GM18508 (cell line): ENCODE data around the gene XIRP1.

Experiments used
- ATAC-seq: cut with Tn5 transposase; IDR thresholded peaks from one replicate; pipeline ENCODE4 v1.9.1; 2021; ENCODE audit warnings: moderate number of reproducible peaks; ENCODE audit not compliant: insufficient read depth, unreplicated experiment

The XIRP1 gene

DNA sequence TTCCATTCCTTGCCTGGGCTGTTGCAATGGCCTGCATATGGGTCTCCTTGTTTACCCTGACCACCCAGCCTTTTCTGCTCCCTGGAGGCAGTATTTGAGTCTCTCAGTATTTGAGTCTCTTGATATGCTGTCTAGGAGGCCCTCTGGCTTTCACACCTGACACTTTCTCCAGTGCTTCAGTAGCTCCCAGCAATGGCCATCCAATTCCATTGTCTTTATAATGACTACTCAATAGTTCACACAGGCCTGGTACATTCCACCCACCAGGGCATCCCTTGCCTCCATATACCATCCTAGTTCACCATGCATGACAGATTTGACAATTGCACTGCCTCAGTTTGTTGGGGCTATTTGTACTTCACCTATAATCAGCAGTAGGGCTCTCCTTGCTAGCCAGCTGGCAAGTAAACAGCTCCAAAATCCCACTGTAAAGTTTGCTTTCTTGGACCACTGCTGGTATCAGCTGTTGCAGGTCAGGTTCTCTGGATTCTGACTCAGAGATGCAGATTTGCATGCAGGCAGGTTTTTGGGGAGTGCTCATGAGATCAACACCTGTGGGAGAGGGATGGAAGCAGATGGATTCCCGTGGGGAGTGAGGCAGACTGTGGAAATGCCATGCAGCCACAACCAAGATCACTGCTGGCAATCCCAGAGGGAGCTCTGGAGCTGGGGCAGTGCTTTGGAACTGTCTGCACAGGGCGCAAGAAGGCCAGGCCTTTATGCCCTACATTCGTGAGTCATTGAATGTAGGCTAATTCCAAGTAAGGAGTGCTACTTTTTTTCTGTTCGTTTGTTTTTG is 19.1 kb upstream of the XIRP1 start:
- ATAC-seq: no peak

- no peak for ATAC-seq
Observed at GRCh38 chr3:39210078-39210477, 17.7 kb upstream of the XIRP1 start.

DNA sequence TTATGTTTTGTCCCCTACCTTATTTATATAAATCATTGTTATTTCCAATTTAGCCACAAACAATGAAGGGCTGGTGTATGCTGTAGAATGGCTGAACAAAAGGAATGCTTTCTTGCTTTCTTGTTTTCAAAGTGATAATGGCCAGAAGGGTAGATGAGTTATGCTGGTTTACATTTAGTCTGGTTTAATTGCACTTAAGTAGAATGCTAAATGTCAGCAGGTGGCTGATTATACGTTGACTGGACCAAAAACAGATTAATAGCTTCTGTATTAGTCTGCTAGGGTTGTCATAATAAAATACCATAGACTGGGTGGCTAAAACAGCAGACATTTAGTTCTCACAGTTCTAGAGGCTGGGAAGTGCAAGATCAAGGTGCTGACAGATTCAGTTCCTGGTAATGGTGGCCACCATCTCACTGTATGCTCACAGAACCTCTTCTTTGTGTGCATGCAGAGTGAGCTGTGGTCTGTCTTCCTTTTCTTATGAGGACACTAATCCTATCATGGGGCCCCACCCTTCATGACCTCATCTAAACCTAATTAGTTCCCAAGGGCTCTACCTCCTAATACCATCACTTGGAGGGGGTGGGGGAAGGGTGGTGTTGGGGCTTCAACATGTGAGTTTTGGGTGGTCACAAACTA is 17.1 kb upstream of the XIRP1 start:
- no peak for ATAC-seq

DNA sequence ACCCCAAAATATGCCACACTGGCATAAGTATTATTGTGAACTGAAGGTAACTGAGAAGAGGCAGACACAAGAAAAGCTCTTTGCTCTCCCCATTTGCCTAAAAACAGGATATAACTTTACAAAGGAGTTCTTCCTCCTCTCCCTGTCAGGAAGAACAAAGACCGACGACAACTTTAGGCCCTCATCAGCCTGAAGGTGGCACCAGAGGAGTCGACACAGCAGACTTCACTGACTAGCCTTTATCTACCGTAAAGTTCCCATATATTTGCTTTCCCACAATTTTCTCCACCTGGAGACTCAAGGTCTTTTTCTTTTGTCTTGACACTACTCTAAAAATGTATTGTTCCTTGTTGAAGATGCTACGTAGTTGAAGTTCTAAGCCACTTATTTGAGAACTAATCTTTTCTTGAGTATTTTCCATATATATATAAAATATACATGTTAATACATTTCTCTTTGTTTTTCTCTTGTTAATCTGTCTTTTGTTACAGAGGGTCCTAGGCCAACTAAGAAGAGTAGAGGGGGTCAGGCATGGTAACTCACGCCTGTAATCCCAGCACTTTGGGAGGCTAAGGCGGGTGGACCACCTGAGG is 16.2 kb upstream of the XIRP1 start:
- no peak for ATAC-seq

GRCh38 chr3:39207361-39208186 is 15.2 kb upstream of the XIRP1 start:
- ATAC-seq: no peak

- ATAC-seq: no peak
Observed at GRCh38 chr3:39205919-39206516, 13.6 kb upstream of the XIRP1 start.

- no peak for ATAC-seq
Observed at GRCh38 chr3:39205131-39205530, 12.7 kb upstream of the XIRP1 start.

GRCh38 chr3:39203860-39204259 is 11.5 kb upstream of the XIRP1 start:
- no peak for ATAC-seq

GRCh38 chr3:39203402-39203801 is 11.0 kb upstream of the XIRP1 start:
- no peak for ATAC-seq

DNA sequence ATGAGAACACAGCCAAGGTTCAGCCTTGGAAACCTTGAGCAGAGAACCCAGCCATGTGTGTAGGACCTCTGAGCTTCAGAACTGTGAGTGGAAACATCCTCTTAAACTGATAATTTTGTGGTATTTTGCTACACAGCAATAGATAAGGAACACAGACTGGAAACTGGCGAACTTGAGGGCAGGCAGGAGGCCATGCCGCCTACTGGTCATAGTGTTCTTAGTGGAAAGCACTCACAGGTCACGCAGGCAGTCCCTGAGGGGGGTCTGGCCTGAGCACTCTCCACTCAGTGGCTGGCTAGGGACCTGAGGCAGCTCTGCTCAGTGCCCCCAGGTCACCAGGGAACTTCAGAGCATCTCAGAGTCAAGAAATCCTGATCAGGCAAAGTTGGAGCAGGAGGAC is 9.7 kb upstream of the XIRP1 start:
- ATAC-seq: no peak

DNA sequence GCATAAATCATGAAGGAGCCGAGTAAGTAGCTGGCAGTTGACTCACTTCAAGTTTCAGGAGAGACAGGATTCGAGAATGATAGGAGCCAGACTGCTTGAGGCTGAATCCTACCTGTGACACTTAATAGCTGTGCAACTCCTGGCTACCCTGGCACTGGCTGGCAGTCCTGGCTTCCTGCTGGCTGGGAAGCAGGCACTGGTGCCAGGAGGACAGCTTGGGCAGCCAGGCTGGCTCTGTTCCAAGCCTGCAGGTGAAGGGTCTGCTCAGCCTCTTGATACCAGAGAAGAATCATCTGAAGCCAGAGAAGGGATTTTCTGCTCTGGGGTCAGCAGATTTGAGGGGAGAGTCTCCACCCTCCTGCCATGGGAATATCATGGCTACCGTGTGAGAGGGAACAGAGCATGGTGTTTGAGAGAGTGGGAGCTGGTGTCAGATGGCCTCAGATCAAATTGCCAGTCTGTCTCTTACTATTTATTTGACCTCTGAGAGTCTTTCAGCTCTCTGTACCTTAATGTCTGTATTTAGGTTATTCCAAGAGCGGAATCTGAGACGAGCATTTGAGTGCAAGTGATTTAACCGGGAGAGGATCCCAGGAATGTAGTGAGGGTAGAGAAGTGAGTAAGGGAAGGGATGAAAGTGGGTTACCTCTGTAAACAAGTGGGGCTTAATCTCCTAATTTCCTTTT is 4.4 kb upstream of the XIRP1 start:
- ATAC-seq: no peak

- ATAC-seq: no peak
Observed at GRCh38 chr3:39196034-39196433, 3.6 kb upstream of the XIRP1 start.

DNA sequence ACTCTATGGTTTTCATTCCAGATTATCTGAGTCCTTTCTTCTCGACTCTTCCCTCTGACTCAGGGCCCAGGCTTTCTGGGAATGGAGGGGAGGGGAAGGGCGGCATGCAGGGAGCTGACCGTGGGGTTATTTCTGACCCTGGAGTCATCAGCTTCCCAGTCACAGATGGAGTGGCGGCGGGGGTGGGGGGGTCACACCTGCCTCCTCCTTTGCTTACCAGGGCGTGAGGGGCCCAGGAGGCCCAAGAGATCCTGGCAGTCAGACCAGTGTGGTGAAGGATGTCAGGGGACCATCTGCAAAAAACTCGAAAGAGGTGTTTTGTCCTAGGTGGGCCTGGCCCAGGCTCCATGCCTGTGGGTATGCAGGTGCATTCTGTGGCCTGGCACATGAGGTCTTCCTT is 996 bp upstream of the XIRP1 start:
- no peak for ATAC-seq

GRCh38 chr3:39191773-39192172 is 622 bp downstream of the XIRP1 start:
- no peak for ATAC-seq

- ATAC-seq: no peak
Observed at GRCh38 chr3:39191111-39191510, 1.3 kb downstream of the XIRP1 start.

GRCh38 chr3:39190281-39191025 is 1.9 kb downstream of the XIRP1 start:
- ATAC-seq: no peak

- ATAC-seq: no peak
Observed at GRCh38 chr3:39189959-39190269, 2.5 kb downstream of the XIRP1 start.

DNA sequence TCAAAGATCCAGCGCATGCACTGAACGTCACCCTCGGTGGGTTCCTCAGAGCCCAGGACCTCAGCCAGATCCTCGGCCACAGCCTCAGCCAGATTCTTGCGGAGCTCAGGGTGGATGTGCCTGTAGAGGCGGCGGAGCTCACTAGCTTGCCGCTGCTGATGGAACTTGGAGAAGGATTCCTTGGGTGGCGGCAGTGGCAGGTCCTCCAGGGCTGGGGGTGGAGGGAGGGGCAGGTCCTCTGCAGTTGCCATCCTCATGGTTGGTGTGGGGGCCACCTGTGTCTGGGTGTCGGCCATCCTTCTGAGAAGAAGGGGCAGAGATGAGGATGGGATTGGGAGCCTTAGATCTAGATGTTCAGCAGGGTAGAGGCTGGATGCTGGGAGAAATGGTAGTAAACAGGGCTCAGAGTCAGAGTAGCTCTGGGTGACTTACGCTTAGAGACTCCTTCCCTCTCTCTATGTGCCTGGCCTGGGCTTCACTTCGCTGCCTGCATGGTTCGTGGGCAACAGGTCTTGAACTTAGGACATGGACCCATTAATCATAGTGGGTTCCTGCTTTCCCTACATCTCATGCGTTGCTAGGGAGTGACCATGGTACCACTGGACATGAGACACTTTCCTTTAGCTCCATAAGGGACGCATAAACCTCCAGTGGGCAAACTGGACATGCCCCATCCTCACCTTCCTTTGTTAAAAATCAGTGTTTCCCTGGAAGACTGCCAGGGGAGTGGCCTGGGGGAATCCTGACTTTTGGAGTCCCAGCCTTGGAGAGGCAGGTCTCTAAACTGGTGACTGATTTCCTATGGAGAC is 3.0 kb downstream of the XIRP1 start:
- no peak for ATAC-seq
